EL (cell line): ENCODE measurements around the gene GAREM1.
"Not testable (repeated sequence)": the region's sequence is repeated elsewhere in the genome, so short reads cannot be mapped to it uniquely, and the experiment has no call there.

Experiments
- DNase-seq: peaks from one replicate; pipeline ENCODE4 v3.0.0-alpha.2; 2016

The GAREM1 gene

DNA sequence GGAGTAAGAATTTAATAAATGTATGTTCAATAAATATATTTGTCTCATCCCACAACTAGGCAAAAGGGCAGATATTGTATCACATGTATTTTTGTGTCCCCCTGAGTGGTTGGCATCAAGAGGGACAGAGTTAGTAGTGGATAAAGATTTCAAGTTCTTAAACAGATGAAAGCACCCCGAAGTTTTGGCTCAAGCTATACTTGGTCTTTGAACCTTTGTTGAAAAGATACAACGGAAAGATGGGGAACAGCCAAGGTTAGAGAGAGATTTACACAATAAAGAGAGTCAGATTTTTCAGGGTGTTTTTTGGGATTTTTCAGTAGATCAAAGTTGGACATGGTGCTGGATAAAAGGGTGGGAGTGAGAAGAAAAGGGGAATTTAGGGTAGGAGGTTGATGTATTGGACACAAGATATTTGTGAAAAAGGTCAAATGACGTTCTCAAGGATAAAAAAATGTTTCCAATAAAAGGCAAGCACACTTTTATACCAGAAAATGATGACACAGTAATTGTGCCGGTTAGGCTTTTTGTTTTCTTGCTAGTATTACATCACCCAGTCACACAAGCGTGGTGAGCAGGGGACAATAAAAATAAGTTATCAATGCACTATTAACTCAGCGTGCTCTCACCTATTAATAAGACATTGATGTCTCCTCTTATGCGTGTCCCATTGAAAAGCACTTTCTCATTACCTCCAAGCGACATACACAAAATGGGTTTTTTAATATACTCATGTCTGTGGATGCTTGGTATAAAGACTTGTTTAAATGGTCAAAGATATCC lies 221.3 kb downstream of the GAREM1 start:
- no peak for DNase-seq

DNA sequence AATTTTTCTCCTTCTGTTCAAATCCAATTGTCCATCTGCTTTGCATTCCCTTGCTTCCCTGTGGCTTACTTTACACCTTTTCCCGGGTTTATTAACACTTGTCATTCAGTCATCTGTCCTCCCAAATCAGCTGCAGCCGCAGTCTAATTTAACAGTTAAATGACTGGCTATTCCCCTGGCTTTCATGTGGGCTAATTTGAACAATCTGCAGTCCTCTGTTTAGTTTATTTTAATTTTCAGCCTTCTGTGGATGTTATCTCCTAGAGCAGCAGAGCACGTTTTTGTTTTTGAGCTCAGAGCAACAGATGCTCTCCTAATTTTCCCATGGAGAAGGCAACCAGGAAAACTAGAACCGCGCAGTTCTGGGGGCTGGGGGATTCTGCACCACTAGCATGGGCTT lies 225.8 kb downstream of the GAREM1 start:
- DNase-seq, result no peak

DNA sequence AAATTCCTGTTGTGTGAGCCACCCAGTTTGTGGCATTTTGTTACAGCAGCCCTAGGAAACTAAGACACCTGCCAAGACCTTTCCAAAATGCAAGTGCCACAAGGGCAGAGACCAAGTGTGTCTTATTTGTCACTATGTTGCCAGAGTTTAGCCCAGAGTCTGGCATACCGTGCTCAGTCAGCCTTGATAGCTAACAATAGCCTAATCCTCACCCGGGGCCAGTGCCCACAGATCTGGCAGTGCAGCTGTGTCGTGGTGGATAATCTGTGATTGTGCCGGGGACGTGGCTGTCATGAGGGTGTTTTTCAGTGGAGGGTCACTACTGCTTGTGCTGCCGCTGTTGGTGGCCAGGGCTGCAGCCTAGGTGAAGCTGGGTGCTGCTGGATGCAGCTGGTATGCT lies 227.3 kb downstream of the GAREM1 start:
- DNase-seq, result no peak

DNA sequence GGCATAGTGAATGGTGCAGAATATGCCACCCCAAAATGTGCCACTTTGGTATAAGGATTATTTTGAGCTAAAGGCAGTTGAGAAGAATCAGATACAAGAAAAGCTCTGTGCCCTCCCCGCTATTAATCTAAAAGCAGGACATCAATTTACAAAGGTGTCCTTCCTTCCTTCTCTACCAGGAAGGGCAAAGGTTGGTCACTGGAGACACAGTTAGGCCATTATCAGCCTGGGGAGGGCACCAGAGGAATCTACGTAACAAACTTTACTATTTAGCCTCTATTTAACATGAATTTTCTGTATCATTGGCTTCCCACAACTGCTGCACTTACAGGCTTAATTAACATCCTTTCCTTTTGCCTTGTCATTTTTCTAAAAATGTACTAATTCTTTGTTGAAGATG lies 228.3 kb downstream of the GAREM1 start:
- DNase-seq, result no peak

DNA sequence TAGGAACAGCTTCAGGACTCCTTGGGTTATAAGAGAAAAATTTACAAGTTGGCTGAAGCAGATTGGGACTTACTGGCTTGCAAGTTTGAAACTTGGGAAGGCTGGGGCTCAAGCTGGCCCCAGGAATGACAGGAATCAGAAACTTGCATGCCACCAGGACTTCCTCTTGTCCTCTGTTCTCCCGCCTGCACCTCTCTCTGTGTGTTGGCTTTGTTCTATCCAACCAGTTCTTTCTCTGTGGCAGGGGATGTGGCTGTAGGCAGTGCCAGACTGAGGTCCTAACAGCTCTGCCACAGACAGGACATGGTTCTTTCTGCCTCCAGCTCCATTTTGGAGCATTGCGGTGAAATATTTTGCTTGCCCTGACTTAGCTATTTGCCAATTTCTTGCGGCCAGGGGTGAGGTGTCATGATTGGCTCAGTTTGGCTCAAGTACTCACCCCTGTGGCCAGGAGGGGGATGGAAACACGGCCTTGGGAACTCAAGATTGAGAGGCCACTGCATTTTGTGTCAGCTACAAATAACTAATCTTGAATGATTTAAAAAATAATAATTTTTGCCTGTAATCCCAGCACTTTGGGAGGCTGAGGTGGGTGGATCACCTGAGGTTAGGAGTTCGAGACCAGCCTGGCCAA lies 231.9 kb downstream of the GAREM1 start:
- DNase-seq, result no peak

DNA sequence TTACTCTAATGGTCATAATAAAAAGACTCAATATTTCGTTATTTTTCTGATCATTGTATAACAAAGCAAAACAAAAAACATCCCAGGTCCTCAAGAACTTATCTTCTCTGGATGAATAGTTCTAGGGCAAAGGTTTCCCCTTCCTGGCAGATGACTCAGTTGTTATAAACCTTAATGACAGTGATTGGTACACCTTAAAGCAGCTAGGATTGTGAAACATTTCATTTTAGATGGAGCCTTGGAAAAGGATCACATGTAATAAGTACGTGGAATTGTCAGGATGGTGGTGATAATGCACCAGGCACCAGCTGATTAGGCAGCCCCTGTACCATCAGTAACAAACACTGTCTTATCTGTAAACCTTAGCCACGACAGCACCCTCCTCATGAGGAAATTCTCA lies 233.6 kb downstream of the GAREM1 start:
- no peak for DNase-seq

DNA sequence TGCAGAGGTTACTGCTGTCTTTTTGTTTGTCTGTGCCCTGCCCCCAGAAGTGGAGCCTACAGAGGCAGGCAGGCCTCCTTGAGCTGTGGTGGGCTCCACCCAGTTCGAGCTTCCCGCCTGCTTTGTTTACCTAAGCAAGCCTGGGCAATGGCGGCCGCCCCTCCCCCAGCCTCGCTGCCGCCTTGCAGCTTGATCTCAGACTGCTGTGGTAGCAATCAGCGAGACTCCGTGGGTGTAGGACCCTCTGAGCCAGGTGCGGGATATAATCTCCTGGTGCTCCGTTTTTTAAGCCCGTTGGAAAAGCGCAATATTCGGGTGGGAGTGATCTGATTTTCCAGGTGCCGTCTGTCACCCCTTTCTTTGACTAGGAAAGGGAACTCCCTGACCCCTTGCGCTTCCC lies 237.3 kb downstream of the GAREM1 start:
- DNase-seq, result not testable (repeated sequence)

DNA sequence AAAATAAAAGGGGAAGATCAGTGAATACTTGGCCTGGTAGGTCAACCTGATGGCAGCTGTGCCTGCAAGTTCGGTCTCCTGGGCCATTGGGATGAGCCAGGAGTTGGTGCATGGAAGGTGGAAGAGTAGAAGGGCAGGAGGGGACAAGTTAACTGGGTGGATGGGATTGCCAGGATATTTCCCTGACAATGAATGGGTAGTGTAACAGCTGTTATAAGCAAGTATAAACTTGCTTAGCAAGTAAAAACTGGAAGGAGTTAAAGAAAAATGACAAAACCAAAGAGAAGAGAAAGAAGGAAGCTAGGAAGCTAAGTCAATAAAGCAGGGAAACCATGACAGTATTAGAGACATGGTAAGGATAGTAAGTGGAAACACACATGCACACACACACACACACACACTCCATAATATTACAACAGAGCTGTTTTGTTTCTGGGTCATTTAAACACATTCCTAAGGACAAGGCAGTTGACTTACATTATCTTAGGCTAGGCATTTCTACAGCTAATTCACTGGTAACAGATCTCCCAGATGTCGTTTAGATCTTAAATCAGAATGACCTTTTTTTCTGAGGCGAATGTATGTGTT lies 251.2 kb downstream of the GAREM1 start:
- no peak for DNase-seq

DNA sequence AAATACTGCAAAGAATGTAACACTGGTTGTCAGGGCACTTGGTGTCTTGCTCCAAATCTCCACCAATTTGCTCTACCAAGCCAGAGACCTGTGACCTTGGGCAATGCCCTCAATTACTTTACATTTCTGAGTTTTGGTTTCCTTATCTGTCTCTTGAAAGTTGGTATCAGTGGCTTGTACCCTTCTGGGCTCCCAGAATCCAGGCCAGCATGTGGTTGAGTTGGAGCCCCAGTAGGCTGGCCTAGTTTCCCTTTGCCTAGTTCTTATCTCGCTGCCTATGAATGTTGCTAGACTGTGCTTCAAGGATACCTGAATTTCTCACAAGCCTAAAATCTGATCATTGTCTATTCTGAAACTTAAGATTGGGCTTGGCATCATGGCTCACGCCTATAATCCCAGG lies 254.3 kb downstream of the GAREM1 start:
- DNase-seq, result no peak

DNA sequence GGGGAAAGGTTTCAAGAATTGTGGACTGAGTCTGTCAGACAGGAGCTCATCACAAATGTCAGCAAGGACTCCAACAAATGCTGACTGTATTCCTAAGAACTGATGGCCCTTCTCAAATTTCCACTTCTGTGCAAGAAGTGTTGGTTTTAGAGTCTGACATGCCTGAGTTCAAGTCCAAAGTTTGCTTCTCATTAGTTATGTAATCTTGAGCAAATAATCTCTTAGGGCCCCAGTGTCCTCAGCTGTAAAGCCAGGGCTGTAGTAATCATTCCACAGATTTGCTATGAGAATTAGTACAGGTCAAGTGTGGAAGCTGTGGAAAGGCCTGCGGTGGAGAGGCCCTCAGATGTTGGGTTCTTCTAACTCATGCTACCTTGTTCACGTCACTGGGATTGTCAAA lies 257.0 kb downstream of the GAREM1 start:
- DNase-seq, result no peak
